NCI-H187 treated with DMSO at 0.1 percent for 48 hours (cell line): ENCODE results near the gene TYW1B.
"Not testable (repeated sequence)": the region's sequence is repeated elsewhere in the genome, so short reads cannot be mapped to it uniquely, and the experiment has no call there.

Experiments
- DNase-seq: peaks from one replicate; lab custom pipeline; 2025; lab: John Stamatoyannopoulos, UW

Gene TYW1B, protein sequence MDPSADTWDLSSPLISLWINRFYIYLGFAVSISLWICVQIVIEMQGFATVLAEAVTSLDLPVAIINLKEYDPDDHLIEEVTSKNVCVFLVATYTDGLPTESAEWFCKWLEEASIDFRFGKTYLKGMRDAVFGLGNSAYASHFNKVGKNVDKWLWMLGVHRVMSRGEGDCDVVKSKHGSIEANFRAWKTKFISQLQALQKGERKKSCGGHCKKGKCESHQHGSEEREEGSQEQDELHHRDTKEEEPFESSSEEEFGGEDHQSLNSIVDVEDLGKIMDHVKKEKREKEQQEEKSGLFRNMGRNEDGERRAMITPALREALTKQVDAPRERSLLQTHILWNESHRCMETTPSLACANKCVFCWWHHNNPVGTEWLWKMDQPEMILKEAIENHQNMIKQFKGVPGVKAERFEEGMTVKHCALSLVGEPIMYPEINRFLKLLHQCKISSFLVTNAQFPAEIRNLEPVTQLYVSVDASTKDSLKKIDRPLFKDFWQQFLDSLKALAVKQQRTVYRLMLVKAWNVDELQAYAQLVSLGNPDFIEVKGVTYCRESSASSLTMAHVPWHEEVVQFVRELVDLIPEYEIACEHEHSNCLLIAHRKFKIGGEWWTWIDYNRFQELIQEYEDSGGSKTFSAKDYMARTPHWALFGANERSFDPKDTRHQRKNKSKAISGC

DNA sequence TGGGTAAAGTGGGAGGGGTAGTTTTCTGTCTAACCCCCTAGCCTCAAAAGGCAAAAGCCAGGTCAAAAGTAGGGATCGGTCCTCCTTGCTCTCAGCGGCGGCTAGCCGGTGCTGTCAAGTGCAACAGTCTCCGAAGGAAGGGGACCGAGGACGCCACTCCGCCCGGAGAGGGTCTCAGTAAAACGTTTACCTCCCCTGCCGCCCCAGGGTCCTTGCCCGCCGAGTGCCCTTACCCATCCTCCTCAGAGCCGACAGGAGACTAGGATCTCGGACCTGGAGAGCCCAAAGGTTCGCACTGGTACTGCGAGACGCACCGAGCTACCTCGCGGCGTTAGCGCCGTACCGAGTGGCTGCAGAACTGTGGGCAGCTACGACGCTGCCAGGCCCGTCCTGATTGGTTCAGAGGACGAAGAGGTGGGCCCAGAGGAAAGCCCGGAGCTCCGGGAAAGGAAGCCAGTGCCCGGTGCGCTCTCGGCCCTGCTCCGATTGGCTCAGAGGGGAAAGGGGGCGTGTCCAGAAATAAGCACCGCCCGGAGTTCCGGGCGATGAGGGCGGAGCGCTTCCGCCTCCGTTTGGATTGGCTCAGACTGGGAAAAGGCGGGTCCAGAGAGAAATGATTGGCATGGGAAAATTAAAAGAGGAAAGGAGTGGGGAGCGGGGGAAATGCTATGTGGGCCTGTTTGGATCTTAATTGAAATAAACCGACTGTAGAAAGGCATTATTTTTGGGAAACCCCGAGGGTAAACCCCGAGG is at the start of gene TYW1B:
Gene TYW1B, minus strand, starts transcription at position 362 of the 753 bp plus-strand sequence. Its CDS starts 125 bp downstream, at position 237.
- peak; percentile 93 for DNase-seq

DNA sequence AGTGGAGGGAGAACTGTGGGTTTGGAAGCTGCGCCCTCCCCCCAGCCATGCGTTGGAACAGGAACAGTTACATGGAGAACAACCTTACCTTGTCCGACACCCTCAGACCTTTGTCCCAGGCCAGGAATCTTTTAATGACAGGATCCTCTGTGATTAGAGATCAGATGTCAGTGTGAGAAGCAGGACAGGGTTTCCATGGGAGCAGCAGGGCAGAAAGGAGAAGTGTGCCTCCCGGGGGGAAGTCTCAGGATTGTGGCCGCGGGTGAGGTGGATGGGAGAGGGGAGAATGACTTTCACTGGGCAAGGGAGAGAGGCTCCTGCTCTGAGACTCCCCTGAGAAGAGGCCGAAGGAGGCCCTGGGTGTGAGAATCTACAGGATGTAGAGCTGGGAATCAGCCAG is 39.6 kb upstream of the TYW1B start:
- not testable (repeated sequence) for DNase-seq

DNA sequence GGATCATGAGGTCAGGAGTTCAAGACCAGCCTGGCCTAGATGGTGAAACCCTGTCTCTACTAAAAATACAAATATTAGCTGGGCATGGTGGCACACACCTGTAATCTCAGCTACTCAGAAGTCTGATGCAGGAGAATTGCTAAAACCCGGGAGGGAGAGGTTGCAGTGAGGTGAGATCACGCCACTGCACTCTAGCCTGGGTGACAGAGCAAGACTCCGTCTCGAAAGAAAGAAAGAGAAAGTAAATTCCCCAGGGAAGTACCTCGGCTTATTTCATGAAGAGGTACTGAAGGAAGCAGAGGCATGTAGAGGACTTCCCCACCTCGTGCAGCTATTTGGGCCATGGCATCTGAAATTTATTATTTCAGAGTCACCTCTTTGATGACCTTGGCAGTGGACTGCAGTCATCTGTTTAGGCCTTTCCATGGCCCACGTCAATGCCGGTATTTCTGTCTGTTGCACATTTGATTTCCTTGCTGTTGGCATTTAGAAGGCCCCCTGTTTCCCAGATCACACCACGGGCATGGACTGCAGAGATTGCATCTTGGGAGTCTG is 30.9 kb upstream of the TYW1B start:
- DNase-seq: not testable (repeated sequence)

DNA sequence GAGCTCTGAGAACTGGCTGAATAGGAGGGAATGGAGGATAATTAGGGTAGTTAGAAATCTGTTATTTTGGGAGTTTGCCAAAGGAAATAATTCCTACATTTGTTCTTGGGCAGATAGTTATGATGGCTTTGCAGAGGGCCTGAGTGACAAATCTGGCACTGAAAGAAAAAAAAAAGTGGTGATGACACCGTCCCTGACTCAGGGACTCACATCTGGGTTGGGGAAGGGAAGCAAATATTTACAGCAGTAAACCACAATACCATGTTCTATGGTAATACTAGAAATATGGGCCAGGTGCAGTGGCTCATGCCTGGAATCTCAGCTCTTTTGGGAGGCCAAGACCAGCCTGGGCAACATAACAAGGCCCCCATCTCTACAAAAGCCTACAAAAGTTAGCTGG is 29.9 kb upstream of the TYW1B start:
- not testable (repeated sequence) for DNase-seq

DNA sequence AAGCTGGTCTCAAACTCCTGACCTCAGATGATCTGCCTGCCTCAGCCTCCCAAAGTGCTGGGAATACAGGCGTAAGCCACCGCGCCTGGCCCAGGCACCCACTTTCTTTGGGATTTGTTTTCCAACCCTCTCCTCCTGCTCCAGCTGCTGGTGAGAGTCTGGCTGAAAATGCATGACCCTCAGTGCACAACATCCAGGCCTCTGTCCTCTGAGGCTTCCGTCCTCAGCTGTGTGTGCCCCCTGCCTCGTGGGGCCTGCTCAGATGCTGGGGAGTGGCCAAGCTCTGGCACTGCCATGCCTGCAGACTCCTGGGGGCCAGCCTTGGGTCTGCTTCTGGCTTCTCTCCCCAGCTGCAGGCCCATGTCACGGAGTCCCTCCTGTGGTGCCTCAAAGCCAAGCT is 27.3 kb upstream of the TYW1B start:
- DNase-seq: not testable (repeated sequence)

DNA sequence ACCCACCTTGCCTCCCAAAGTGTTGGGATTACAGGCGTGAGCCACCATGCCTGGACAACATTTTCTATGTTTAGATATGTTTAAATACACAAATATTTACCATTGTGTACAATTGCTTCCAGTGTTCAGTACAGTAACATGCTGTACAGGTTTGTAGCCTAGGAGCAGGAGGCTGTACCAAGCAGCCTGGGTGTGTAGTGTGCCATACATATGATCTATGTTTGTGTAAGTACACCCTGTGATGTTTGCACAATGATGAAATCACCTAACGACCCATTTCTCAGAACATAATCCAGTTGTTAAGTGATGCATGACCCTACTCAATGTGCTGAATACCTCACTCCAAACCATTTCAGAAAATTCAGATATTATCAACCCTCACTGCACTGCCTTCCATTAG is 24.9 kb upstream of the TYW1B start:
- DNase-seq: not testable (repeated sequence)

DNA sequence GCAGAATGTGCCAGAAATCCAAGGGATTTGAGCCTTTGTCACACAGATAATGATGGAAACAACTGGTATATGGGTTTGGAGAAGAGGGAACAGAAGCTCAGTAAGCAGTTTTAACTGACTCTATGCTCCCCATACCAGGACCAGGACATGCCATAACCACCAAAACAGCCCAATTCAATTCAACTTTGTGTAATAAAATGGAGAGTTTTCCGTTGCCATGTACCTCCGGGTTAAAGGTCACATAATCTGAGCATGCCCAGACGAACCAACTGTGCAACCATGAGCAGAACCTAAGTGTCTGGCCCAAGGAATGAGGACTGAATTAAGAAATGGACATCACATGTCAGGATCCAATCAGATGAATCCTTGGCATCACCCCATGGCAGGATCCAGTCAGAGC is 22.7 kb upstream of the TYW1B start:
- DNase-seq: not testable (repeated sequence)

DNA sequence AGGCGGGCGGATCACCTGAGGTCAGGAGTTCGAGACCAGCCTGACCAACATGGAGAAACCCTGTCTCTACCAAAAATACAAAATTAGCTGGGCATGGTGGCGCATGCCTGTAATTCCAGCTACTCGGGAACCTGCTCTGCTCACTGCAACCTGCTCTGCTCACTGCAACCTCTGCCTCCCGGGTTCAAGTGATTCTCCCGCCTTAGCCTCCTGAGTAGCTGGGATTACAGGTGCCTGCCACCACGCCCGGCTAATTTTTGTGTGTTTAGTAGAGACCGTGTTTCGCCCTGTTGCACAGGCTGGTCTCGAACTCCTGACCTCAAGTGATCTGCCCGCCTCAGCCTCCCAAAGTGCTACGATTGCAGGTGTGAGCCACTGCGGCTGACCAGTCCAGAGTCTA is 16.1 kb upstream of the TYW1B start:
- DNase-seq: not testable (repeated sequence)

DNA sequence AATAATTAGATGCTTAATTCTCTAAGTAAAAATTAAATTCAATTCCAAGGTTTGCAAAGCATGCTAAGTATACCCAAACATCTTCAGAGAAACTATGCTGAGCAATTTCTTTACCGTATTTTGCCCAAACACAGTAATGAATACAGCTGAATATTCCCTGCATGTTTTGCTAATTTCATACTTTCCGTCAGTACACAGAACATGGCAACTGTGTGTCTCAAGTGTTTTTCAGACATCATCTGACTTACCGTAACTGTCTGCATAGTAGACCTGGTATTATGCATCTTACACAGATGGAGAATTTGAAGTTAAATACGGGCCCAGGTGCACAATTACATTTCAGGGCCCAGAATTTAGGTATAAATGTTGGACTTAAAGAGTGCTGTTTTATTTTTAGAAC is 15.2 kb upstream of the TYW1B start:
- DNase-seq: not testable (repeated sequence)

DNA sequence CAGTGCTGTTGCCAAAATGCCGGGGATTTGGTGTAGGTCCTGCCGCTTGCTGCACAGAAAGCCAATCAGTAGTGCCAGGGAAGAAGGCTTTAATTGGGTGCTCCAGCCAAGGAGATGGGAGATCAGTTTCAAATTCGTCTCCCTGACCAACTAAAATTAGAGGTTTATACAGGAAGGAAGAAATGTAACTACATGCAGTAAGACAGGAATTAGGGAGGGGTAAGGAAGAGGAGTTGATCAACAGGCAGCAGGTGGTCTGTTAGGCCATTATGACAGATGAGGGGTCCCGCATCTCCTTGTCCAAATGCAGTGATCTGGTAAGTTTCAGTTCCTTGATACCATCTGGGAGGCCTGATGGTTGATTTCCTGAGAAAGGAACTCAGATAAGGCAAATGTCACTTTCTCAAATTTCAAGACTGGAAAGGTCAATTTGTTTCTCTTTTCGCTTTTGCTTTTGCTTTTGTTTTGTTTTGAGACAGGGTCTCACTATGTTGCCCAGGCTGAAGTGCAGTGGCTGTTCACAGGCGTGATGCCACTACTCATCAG is 13.0 kb upstream of the TYW1B start:
- DNase-seq: not testable (repeated sequence)

DNA sequence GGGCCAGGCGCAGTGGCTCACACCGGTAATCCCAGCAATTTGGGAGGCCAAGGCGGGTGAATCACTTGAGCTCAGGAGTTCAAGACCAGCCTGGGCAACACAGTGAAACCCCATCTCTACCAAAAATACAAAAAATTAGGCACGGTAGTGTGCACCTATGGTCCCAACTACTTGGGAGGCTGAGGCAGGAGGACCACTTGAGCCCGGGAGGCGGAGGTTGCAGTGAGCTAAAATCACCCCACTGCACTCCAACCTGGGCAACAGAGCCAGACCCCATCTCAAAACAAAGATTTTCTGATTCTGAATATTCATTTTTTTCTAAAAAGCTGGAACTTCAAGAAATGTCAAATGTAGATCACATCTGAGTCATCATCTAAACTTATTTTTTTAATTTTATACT is 10.3 kb upstream of the TYW1B start:
- DNase-seq: not testable (repeated sequence)

DNA sequence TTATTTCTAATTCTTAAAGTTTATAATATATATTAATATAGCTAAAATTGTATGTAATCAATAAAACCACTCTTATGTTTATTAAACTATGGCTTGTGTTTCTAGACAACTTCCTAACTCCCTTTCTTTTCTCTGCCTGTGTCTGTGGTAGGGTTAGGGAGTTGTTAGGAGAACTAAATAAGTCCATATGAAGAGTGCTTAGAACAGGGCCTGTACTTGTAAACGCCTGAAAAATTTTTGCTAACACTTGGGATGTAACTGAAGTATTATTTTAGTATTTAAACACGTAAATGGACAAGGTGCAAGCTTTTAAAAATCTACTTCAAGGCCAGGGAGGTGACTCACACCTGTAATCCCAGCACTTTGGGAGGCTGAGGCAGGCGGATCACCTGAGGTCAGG is 9.3 kb upstream of the TYW1B start:
- not testable (repeated sequence) for DNase-seq

DNA sequence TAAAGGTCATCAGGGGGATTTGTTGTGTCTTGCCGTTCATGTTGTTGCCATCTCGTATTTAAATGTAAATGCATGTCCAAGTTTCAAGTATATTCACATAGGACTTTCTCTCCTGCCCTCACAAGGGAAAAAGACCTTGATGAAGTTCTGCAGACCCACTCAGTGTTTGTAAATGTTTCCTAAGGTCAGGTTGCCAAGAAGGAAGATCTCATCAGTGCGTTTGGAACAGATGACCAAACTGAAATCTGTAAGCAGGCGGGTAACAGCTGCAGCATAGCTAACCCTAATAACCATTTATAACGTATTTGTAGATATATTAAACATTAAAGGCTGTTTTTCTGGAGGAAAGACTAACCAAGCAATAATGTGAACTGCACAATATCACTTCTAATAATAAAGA is 2.6 kb upstream of the TYW1B start:
- DNase-seq: not testable (repeated sequence)

DNA sequence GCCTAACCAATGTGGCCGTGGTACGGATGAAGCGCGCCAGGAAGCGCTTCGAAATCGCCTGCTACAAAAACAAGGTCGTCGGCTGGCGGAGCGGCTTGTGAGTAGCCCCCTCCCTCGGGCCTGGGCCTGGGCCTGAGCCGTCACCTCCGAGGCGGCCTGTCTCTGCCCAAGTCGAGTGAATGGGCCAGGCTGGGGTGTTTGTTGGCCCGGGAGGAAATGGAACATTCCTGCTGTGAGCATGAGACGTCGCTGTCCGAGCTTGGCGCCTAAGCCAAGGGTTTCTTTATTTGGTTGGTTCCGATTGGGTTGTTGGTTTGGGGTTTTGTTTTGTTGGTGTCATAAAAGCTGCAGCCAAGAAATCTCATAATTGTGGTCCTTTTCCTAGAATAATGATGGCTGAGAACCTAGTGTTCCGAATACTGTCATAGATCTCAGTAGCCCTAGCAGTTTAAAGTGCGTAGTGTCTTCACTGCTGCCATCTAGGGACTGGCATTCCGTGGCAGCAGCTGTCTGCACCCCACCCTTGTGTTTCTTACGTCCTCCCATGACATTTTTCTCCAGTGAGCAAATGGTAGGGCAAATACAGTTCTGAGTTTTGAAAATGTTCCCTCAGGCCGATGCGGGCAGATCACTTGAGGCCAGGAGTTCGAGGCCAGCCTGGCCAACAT is 1.8 kb upstream of the TYW1B start:
- DNase-seq: not testable (repeated sequence)

DNA sequence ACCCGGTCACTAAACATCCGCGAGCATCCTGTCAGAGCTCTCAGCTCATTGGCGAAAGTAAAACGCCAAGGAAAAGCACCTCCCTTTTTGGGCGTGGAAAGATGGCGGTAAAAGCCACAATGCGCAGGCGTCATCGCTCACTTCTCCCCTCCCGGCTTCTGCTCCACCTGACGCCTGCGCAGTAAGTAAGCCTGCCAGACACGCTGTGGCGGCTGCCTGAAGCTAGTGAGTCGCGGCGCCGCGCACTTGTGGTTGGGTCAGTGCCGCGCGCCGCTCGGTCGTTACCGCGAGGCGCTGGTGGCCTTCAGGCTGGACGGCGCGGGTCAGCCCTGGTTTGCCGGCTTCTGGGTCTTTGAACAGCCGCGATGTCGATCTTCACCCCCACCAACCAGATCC is 1.3 kb upstream of the TYW1B start:
- DNase-seq: peak; percentile 97

DNA sequence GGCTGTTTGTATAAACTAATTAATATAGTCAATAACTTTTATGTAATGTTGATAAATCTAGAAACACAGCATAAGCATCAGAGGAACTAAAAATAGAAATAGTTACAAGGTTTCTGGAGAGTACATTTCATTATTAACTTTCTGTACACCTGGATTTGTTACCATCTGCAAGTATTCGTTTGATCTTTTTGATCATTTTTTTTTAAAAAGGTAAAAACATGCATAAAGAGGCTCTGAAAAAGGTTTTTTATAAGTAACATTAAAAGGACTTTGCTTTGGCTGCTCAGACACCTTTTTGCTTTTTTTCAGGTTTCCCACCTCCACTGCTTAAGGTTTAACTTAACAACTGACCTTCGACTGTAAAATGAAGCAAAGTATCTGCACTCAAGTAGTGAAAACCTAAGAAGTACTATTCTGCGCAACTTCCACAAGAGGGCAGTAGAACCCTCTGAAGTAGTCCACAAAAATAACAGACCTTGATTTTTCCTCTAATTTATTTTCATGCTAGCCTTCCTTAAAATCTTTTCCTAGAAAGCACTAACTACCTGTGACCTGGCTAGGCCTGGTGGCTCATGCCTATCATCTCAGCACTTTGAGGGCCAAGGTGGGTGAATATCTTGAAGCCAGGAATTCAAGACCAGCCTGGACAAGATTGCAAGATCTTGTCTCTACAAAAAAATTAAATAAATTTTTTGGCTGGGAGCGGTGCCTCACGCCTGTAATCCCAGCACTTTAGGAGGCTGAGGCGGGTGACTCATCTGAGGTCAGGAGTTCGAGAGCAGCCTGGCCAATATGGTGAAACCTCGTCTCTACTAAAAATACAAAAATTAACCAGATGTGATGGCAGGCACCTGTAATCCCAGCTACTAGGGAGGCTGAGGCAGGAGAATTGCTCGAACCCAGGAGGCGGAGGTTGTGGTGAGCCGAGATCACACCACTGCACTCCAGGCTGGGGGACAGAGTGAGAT is 4.0 kb downstream of the TYW1B start:
- not testable (repeated sequence) for DNase-seq

DNA sequence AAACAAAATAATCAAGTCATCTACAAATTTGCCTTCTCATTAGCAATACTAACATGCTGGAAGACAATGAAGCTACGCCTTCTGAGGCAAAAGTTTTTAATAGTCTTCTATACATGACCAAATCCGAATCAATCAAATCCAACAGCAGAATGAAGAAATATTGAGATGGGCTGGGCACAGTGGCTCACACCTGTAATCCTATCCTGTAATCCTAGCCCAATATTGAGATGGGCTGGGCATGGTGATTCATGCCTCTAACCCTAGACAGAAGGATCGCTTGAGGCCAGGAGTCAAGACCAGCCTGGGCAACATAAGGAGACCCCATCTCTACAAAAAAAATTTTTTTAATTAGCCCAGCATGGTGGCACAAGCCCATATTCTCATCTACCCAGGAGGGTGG is 5.5 kb downstream of the TYW1B start:
- DNase-seq: not testable (repeated sequence)

DNA sequence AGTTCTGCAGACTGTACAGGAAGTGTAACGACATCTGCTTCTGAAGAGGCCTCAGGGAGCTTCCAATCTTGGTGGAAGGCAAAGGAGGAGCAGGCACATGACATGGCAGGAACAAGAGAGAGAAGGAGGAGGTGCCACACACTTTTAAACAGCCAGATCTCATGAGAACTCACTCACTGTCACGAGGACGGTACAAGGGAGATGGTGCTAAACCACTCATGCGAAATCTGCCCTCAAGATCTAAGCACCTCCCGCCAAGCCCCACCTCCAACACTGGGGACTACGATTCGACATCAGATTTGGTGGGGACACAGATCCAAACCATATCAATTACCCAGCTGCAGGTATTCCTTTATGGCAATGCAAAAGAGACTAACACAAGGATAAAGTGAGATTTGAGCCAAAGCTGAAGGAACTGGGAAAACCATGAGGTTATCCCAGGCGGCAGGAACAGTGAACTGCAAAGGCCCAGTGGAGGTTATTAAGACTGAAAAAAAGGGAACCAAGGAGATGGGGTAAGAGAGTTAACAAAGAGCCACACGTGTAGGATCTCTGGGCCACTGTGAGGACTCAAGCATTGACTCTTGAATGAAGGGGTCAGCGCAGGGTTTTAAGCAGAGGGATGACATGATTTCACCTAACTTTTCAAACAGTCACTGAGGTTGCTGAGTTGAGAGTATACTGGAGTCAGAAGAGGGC is 9.2 kb downstream of the TYW1B start:
- DNase-seq: not testable (repeated sequence)

DNA sequence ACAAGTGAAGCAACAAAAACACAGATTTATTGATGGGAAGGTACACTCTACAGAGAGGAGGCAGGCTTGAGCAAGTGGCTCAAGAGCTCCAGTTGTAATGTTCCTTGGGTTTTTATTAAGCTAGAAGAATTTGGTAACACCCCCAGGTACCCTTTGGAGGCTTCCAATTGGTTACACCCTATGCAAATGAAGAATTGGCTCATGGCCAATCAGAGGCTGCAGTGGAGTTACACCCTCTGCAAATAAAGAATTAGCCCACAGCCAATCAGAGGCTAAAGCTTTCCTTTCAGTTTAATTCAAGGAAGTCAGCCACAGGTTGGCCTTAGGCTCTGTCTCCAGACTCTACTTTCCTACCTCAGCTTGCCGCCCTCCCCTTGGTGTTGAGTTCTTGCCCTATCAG is 10.3 kb downstream of the TYW1B start:
- DNase-seq: not testable (repeated sequence)
